ENCODE measurements around the gene EIF1AD.
"Not testable (repeated sequence)": the region's sequence is repeated elsewhere in the genome, so short reads cannot be mapped to it uniquely, and the experiment has no call there.

The EIF1AD gene

GRCh38 chr11:66022401-66023185 lies 20.6 kb upstream of the EIF1AD start:
- peak; percentile 68 for DNase-seq (ENCODE audit: low spot score)

- no peak for DNase-seq (ENCODE audit: low spot score)
Measured at GRCh38 chr11:66020618-66021357, 18.8 kb upstream of the EIF1AD start.

GRCh38 chr11:66020212-66020611 lies 18.3 kb upstream of the EIF1AD start:
- no peak for DNase-seq (ENCODE audit: low spot score)

- no peak for DNase-seq (ENCODE audit: low spot score)
Measured at GRCh38 chr11:66017321-66017720, 15.4 kb upstream of the EIF1AD start.

DNA sequence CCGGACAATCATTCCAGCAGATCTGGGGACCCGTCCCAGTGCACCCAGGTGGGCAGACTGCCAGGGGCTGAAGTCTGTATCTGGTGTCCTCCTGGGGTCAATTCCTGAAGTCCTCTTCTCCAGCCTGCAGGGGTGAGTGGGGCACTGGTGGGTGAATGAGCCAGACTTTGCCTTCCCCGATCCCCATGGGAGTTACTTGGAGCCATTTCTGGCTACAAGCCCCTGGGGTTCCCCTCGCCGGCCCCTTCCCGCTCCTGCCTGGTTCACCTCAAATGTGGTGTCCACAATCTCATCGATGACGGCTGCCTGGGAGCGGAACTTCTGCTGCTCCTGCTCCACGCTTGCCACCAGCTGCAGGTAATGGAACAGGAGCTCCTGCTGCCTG lies 14.8 kb upstream of the EIF1AD start:
- DNase-seq (ENCODE audit: low spot score), result no peak

GRCh38 chr11:66015936-66016792 lies 14.2 kb upstream of the EIF1AD start:
- no peak for DNase-seq (ENCODE audit: low spot score)

GRCh38 chr11:66015454-66015881 lies 13.5 kb upstream of the EIF1AD start:
- DNase-seq (ENCODE audit: low spot score), result no peak

- no peak for DNase-seq (ENCODE audit: low spot score)
Measured at GRCh38 chr11:66014804-66015453, 13.0 kb upstream of the EIF1AD start.

DNA sequence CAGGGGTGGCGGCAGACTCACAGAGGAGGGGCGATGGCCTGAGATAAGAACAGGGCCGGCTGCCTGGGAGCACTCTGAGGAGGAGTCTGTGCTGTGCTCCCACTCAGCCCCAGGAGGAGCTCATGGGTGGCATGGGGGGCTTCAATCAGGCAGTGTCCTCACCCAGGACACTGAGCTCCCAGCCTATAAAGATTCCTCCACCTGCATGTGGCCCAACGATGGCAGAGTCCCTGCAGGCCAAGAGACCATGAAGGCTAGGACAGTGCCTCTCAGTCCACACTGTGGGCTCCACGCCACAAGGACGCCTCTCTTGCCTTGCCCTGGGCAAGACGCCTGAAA lies 11.8 kb upstream of the EIF1AD start:
- DNase-seq (ENCODE audit: low spot score), result no peak

- no peak for DNase-seq (ENCODE audit: low spot score)
Measured at GRCh38 chr11:66012946-66013761, 11.2 kb upstream of the EIF1AD start.

GRCh38 chr11:66012371-66012945 lies 10.5 kb upstream of the EIF1AD start:
- DNase-seq (ENCODE audit: low spot score), result no peak

DNA sequence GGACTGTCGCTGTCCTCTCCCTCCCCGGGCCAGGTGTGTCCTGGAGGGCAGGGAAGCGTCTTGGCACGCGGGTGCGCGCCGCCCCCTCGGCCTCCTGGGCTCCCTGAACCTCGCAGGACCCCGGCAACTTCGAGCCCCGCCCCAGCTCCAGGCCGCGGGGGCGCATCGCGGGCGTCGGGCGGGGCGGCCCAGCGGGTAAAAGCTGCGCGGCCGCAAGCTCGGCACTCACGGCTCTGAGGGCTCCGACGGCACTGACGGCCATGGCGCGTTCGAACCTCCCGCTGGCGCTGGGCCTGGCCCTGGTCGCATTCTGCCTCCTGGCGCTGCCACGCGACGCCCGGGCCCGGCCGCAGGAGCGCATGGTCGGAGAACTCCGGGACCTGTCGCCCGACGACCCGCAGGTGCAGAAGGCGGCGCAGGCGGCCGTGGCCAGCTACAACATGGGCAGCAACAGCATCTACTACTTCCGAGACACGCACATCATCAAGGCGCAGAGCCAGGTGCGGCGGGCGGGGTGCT lies 9.9 kb upstream of the EIF1AD start, which contains the start of gene CST6:
Gene CST6, plus strand, starts transcription at position 224 of the 519 bp plus-strand sequence. Its CDS starts 37 bp downstream, at position 261.
- DNase-seq (ENCODE audit: low spot score), result no peak

DNA sequence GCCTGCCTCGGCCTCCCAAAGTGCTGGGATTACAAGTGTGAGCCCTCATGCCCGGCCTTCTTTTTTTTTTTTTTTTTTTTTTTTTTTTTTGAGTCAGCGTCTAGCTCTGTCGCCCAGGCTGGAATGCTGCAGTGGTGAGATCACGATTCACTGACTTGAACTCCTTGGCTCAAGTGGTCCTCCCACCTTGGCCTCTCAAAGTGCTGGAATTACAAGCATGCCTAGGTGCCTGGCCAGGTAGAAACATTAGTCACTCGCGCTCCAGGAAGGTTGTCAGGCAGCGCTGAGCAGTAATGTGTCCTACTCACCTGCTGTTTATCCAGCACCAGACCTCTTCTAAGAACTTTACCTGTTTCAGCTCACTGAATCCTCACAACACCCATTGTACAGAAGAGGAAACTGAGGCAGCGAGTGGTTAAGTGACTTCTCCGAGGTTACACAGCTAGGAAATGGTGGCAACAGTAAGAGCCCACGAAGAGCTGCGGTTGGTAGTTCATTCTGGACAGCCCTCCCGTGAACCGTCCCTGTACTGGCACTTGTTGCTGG lies 9.4 kb upstream of the EIF1AD start:
- no peak for DNase-seq (ENCODE audit: low spot score)

DNA sequence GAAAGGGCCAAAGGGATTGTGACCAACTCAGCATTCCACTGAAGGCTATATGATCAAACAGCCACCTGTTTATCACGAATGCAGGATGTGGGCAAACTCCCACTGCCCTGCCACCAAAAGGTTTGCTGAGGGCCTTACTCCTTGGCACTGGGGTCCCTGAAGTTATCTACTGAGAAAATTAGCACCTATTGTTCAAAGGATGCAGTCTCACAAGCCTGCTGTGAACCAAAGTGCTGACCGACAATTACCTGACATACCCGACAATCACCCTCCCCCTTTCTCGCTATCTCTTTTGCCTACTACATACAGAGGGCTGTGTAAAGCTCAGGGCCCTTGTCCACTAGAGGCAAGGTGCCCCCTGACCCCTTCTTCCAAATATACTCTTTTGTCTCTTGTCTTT lies 8.1 kb upstream of the EIF1AD start:
- not testable (repeated sequence) for DNase-seq (ENCODE audit: low spot score)

DNA sequence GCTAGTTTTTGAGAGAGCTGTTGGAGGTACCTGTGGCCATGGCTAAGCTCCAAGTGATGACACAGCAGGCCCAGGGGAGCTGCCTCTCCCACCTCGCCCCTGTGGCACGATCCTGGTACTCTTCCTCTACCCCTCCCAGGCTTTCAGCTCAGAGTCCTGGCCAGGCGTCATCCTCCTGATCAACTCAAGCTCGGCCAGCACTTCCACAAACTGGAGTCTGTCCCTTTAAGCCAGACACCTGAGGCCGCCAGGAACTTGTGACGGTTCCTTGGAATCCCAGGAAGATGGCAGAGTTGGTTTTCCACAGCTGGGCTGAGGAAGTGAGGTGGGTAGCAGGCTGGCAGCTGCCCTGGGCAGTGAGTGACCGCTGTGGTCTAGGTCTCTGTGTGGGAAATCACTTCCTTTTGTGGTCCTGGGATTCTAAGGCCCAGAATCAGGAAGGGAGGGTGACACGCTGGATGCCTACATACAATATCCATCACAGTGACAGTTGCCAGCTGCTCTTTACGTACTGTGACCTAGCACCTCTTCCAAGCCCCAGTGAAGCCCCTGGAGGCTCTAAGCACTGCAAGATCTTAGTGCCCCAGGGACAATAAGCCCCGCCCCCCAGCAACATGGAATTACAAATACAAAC lies 6.6 kb upstream of the EIF1AD start:
- no peak for DNase-seq (ENCODE audit: low spot score)

GRCh38 chr11:66008095-66008467 lies 6.1 kb upstream of the EIF1AD start:
- DNase-seq (ENCODE audit: low spot score), result no peak

- no peak for DNase-seq (ENCODE audit: low spot score)
Measured at GRCh38 chr11:66007201-66007634, 5.3 kb upstream of the EIF1AD start.

DNA sequence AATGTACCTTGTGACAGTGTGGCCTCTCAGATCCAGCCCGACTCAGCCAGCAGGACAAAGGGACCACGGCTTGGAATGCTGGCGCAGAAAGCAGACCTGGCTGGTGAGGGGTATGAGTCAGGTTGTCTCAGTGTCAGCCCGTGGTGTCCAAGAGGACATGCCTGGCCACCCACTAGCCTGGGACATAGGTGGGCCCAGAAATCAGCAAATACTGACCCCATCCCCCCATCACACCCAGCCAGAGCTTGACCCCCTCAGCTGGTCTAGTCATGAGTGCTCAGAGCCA lies 4.9 kb upstream of the EIF1AD start:
- no peak for DNase-seq (ENCODE audit: low spot score)

DNA sequence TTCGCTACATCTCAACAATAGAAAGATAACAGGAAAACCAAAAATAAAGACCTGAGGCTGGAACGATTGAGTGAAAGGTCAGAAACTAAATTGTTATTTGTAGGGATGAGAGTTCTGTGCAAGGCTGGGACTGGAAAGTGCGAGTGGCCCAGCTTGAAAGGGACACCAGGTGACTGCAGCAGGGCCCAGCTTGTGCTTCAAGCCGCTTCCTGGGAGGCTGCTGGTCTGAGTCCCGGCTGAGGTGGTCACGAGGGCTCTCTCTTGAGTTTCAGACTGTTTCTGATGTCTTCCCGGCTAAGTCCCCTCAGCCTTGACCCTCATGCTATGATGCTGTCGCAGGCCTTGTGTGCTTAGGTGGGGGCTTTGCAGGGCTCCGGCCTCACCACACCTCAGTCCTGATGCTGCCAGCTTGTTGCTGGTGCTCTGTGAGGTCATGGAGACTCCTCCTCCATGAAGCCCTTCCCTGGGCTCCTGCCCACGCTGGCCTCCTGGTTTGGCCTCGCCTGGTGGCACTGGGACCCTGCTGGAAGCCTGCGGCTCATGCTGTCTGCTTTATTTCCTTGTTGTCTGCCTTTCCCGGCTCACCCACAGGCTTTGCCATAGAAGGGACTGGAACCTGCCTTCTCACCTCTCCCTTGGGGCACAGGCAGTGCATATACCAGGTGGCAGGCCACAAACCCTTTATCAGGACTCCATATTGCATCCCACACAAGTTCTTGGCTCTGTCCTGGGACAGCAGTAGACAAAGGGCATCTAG lies 4.4 kb upstream of the EIF1AD start:
- no peak for DNase-seq (ENCODE audit: low spot score)

All from hematopoietic multipotent progenitor cell treated with erythropoietin and hydrocortisone succinate and interleukin-3 and kit ligand, for 17 days (in vitro differentiated cells).